Endothelial cell of umbilical vein (primary cell): Measurements from ENCODE around the gene RBP5. TPM values are rescaled to one million over a fixed set of nuclear protein-coding genes. Genes with fewer than 3 reads are reported as not detected.
A peak's percentile ranks its signal among the peaks of the same experiment; 100 is the strongest.

Experiments used
- BruUV-seq: library from RNA; stranded (reverse); fragments of 400-500 nt; replicated peaks from 2 replicates; lab custom pipeline; 2021; lab: Mats Ljungman, UMichigan
- CTCF ChIA-PET: fragments of 300-600, 350-600 bp; sonication (Branson Sonifier 250); formaldehyde crosslinking; loops from one replicate; lab custom pipeline; 2021; ENCODE audit warnings: antibody characterized with exemption, inconsistent platforms; lab: Charles Lee
- POLR2A ChIA-PET: fragments of 300-600, 350-600 bp; sonication (Branson Sonifier 250); formaldehyde crosslinking; loops from one replicate; lab custom pipeline; 2021; ENCODE audit warnings: antibody characterized with exemption, inconsistent platforms; lab: Charles Lee
- DNase-seq: peaks from one replicate; pipeline ENCODE4 v3.0.0-alpha.2; 2011; ENCODE audit warnings: low read depth, low spot score
- FAIRE-seq: peaks from 2 replicates; lab custom pipeline; 2011; peaks lifted over from hg19 to GRCh38; lab: Jason Lieb, UNC
- H2AFZ ChIP-seq: 2 replicates; pipeline ENCODE4 v1.6.0; 2012; ENCODE audit warnings: low read depth, low read length, control low read depth, inconsistent platforms
- H3K27ac ChIP-seq: 2 replicates; pipeline ENCODE4 v1.5.1; 2011; ENCODE audit warnings: low read depth, mild to moderate bottlenecking, control low read depth, low read length, moderate library complexity; ENCODE audit not compliant: insufficient read depth
- H3K27me3 ChIP-seq, 2 experiments: 2 replicates each; pipeline versions ENCODE4 v1.6.0 to v1.6.1; 2011; ENCODE audit warnings: low read length in 2 of 2, mixed read lengths in 1 of 2; ENCODE audit not compliant: control insufficient read depth in 2 of 2, insufficient read depth in 2 of 2
- H3K36me3 ChIP-seq, 2 experiments: 2 replicates in 1 of 2; 3 replicates in 1 of 2; pipeline ENCODE4 v1.5.1; 2011; ENCODE audit warnings: low read length in 2 of 2, mild to moderate bottlenecking in 1 of 2, moderate library complexity in 1 of 2; ENCODE audit not compliant: control insufficient read depth in 2 of 2, insufficient read depth in 2 of 2; ENCODE audit errors: extremely low read depth in 1 of 2
- H3K4me1 ChIP-seq: 3 replicates; pipeline ENCODE4 v1.5.1; 2011; ENCODE audit warnings: mild to moderate bottlenecking, low read length; ENCODE audit not compliant: control insufficient read depth, insufficient read depth; ENCODE audit errors: extremely low read depth
- H3K4me2 ChIP-seq: 2 replicates; pipeline ENCODE4 v1.6.1; 2011; ENCODE audit warnings: low read length, control low read depth, mixed read lengths; ENCODE audit not compliant: insufficient read depth
- H3K4me3 ChIP-seq, 3 experiments: fragments of 200-600 bp in 1 of 3; sonication (generic), shearing (Covaris generic) in 1 of 3; replicated peaks in 1 of 3; 2 replicates each; pipeline ENCODE4 v1.5.1; 2011 to 2016; ENCODE audit warnings: control low read depth in 3 of 3, low read length in 3 of 3, mild to moderate bottlenecking in 2 of 3, inconsistent platforms in 1 of 3, low read depth in 1 of 3, moderate library complexity in 1 of 3; ENCODE audit not compliant: insufficient read depth in 1 of 3
- H3K79me2 ChIP-seq: 2 replicates; pipeline ENCODE4 v1.6.0; 2012; ENCODE audit warnings: low read length, inconsistent platforms; ENCODE audit not compliant: control insufficient read depth, insufficient read depth
- H3K9ac ChIP-seq: replicated peaks from 2 replicates; pipeline ENCODE3; 2011; ENCODE audit warnings: low read length, control low read depth; ENCODE audit not compliant: insufficient read depth; ENCODE audit errors: extremely low read depth
- H3K9me1 ChIP-seq: replicated peaks from 3 replicates; pipeline ENCODE4 v1.6.0; 2011; ENCODE audit warnings: mild to moderate bottlenecking, low read length; ENCODE audit not compliant: control insufficient read depth, insufficient read depth; ENCODE audit errors: extremely low read depth
- H3K9me3 ChIP-seq: replicated peaks from 2 replicates; pipeline ENCODE4 v1.5.1; 2012; ENCODE audit warnings: low read length, inconsistent platforms; ENCODE audit not compliant: control insufficient read depth, insufficient read depth
- H4K20me1 ChIP-seq: replicated peaks from 2 replicates; pipeline ENCODE3; 2011; ENCODE audit warnings: mild to moderate bottlenecking, low read length; ENCODE audit not compliant: control insufficient read depth, insufficient read depth; ENCODE audit errors: extremely low read depth
- EZH2 ChIP-seq: IDR thresholded peaks from 2 replicates; pipeline ENCODE4 v1.6.1; 2012; ENCODE audit warnings: borderline replicate concordance, low read depth, mild to moderate bottlenecking, moderate library complexity, low read length, inconsistent platforms; ENCODE audit not compliant: severe bottlenecking
- GATA2 ChIP-seq: IDR thresholded peaks from 2 replicates; pipeline ENCODE4 v1.7.0; 2011; ENCODE audit warnings: low read depth, mild to moderate bottlenecking, moderate library complexity, mixed read lengths, low read length; ENCODE audit not compliant: insufficient read length, insufficient read depth
- POLR2A ChIP-seq: IDR thresholded peaks from 2 replicates; pipeline ENCODE4 v1.6.1; 2012; ENCODE audit warnings: low read depth, mild to moderate bottlenecking, control low read depth, low read length
- dilution Hi-C: fragments of 300-500 bp; cut with MboI; formaldehyde crosslinking; loops from one replicate; pipeline ENCODE4 v1.15.0; 2019; ENCODE audit warnings: low sequenced_read_pairs; ENCODE audit not compliant: extremely low pct_ligation_motif_present
- intact Hi-C: fragments of 100-400 bp; cut with micrococcal nuclease; formaldehyde crosslinking; loops from one replicate; pipeline ENCODE4 v1.10.0; 2022
- polyA plus RNA-seq, 4 experiments: library from polyadenylated mRNA; depleted of rRNA in 3 of 4; stranded (reverse) in 3 of 4; unstranded in 1 of 4; fragments of >200 nt; gene quantifications; 2 replicates each; pipeline versions ENCODE4 v1.2.1 to v1.2.3, GENCODE V29; 2011 to 2012; ENCODE audit warnings: missing spikeins in 1 of 4
- total RNA-seq: library from RNA; stranded (reverse); gene quantifications from 2 replicates; pipeline ENCODE4 v1.2.3, GENCODE V29; 2021

RBP5 gene
- total and polyA plus RNA-seq, 2 donors (not counting 3 experiments of a cell fraction or from before 2014, with no cell fraction given): 0.12 TPM; not detected in 1

- H4K20me1 ChIP-seq: no peaks in the 10 kb centered on the region
- H3K36me3 ChIP-seq: peaks cover 2 to 6% of the 10 kb centered on the region in 2 experiments
- peaks cover 22% of the 10 kb centered on the region for H3K4me1 ChIP-seq
- dilution Hi-C loops: no loop called here
- no peak for DNase-seq
- no peaks in the 10 kb centered on the region for H3K9me3 ChIP-seq
- POLR2A ChIA-PET: no interaction called here
- CTCF ChIA-PET: interaction anchor here (0.7 to 2.2 kb wide), 4 partner anchors 10 to 23 kb away, joined by 3 to 9 read pairs (median 6); partner anchors contain the start of gene C1RL
- H3K4me3 ChIP-seq: peak overlapping the region in 2 of 3 experiments; percentile 81 to 83
- no TSS peak for BruUV-seq
- peak overlapping the region; percentile 92 for H3K4me2 ChIP-seq
- H3K27me3 ChIP-seq: no peaks in the 10 kb centered on the region
- H3K27ac ChIP-seq: no peak overlapping the region
- H3K9ac ChIP-seq: no peak overlapping the region
- TF ChIP-seq POLR2A (no peak), GATA2 (no peak)
- peak overlapping the region; percentile 99 for H2AFZ ChIP-seq
- no peaks in the 10 kb centered on the region for H3K9me1 ChIP-seq
- no peak for FAIRE-seq
- intact Hi-C loops: no loop called here
- no peaks in the 10 kb centered on the region for H3K79me2 ChIP-seq
Observed at GRCh38 chr12:7131502-7131866, 2.8 kb upstream of the RBP5 start.

DNA sequence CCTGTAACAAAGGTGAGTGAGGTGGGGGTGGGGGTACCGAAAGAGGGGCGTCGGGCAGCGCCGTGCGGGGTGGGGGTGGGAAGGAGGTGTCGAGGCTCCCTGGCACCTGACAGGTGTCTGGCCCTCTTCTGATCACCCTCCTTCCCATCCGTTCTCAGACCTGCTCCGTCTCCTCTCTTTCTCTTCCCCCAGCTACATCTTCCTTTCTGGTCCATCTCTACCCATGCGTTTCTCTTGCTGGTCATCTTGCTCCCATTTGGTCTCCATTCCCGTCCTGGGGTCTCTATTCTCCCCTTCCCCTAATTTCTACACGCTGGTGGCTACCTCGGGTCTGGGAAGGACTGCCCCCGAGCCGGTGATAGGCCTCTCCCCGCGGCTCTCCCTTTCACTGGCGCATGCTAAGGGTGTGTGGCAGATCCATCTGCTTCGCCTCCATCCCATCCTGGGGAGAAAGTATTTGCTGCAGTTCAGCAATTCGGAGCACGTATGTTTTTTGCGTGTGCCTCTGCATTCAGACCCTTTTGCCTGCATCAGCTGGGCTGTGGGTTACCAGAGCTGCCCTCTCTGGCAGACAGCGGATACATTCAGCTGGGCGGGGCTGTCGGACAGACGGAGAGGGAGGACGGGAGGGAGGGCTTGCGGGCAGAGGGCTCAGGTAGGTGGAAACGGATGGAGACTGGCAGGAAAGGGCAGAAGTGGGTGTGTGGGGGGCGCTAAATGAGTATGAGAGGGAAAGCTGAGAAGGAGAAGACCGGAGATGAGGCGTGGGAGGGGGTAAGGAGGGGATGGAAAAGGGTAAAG is 2.2 kb upstream of the RBP5 start:
- Histone ChIP-seq H3K9me1 (no peaks in the 10 kb centered on the region), H2AFZ (peak overlapping the region; percentile 99), H3K9me3 (no peaks in the 10 kb centered on the region), H3K4me3 (peak overlapping the region; percentile 81 to 85 (median 83)), H3K79me2 (no peaks in the 10 kb centered on the region), H3K27ac (no peak overlapping the region), H3K4me1 (peaks cover 22% of the 10 kb centered on the region), H3K27me3 (no peaks in the 10 kb centered on the region), H4K20me1 (no peaks in the 10 kb centered on the region), H3K36me3 (peaks cover 0 to 3% of the 10 kb centered on the region in 2 experiments), H3K9ac (peak overlapping the region; percentile 74), H3K4me2 (peak overlapping the region; percentile 92)
- no TSS peak for BruUV-seq
- no peak for TF ChIP-seq GATA2
- TF ChIP-seq EZH2: peak; percentile 31
- dilution Hi-C loops: no loop called here
- ChIA-PET POLR2A (no interaction called here), CTCF (interaction anchor here (0.7 to 2.2 kb wide), 4 partner anchors 11 to 22 kb away, joined by 3 to 9 read pairs (median 6); partner anchors contain the start of gene C1RL)
- DNase-seq: peak; percentile 20
- intact Hi-C loops: no loop called here
- FAIRE-seq: peak; percentile 67
